ENCODE data around the gene ST6GAL1. TPM values are rescaled to one million over a fixed set of nuclear protein-coding genes. Genes with fewer than 3 reads are reported as not detected.

ST6GAL1 gene
- total and polyA plus RNA-seq, 2 experiments from 2014 or later: 17.6 to 65.1 TPM

DNA sequence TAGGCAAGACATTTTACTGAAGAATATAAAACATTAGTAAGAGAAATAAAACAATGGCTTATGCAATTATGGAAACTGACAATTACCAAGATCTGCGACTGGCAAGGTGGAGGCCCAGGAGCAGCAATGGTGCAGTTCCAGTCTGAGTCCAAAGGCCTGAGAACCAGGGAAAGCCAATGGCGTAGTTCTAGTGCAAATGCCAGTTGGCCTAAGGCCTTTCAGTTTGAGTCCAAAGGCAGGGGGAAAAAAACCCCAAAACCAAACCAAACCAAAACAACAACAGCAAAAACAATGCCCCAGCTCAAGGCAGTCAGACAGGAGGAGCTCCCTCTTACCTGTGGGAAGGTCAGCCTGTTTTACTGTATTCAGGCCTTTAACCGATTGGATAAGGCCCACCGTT lies 72.6 kb downstream of the ST6GAL1 start (continued):
- no peak for TF ChIP-seq REST (IDR thresholded peaks at IDR 0.05; ENCODE audit: unreplicated experiment)

- Mint-ChIP-seq H3K27ac (peak overlapping the region; percentile 72; the same call in 1 of the 2 replicates), H3K9me3 (no peaks in the 10 kb centered on the region)
Observed at GRCh38 chr3:187005827-187006481, 75.6 kb downstream of the ST6GAL1 start.

More at GRCh38 chr3:187005827-187006481, 75.6 kb downstream of the ST6GAL1 start:
- H3K4me2 ChIP-seq: no peak overlapping the region
- no peak overlapping the region for H2AFZ ChIP-seq
- Mint-ChIP-seq H3K27me3 (ENCODE audit: insufficient read depth, low read depth, poor library complexity) (peaks cover 2% of the 10 kb centered on the region), H3K36me3 (ENCODE audit: low read depth) (peaks cover 41% of the 10 kb centered on the region), H3K4me1 (peaks cover 23% of the 10 kb centered on the region), H3K4me3 (no peak overlapping the region)
- peaks cover 35% of the 10 kb centered on the region for H3K79me2 ChIP-seq (replicated peaks; ENCODE audit: insufficient read depth)
- H3F3A ChIP-seq (replicated peaks; ENCODE audit: low read depth): no peaks in the 10 kb centered on the region
- no peaks in the 10 kb centered on the region for H4K20me1 ChIP-seq (replicated peaks; ENCODE audit: insufficient read depth)
- no peak overlapping the region for H3K4me3 ChIP-seq
- no peak for ATAC-seq
- TF ChIP-seq EZH2 (IDR thresholded peaks at IDR 0.05; ENCODE audit: low read depth, unreplicated experiment): no peak
- no peak for TF ChIP-seq ZNF462 (CRISPR knock-in tag; IDR thresholded peaks at IDR 0.05)
- TF ChIP-seq JUNB (IDR thresholded peaks at IDR 0.05; ENCODE audit: unreplicated experiment): no peak
- TF ChIP-seq, protein P1, sequence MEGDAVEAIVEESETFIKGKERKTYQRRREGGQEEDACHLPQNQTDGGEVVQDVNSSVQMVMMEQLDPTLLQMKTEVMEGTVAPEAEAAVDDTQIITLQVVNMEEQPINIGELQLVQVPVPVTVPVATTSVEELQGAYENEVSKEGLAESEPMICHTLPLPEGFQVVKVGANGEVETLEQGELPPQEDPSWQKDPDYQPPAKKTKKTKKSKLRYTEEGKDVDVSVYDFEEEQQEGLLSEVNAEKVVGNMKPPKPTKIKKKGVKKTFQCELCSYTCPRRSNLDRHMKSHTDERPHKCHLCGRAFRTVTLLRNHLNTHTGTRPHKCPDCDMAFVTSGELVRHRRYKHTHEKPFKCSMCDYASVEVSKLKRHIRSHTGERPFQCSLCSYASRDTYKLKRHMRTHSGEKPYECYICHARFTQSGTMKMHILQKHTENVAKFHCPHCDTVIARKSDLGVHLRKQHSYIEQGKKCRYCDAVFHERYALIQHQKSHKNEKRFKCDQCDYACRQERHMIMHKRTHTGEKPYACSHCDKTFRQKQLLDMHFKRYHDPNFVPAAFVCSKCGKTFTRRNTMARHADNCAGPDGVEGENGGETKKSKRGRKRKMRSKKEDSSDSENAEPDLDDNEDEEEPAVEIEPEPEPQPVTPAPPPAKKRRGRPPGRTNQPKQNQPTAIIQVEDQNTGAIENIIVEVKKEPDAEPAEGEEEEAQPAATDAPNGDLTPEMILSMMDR (conservative IDR thresholded peaks at IDR 0.05; ENCODE audit: low read depth in 2 of 2): no peak
- TF ChIP-seq REST (IDR thresholded peaks at IDR 0.05; ENCODE audit: unreplicated experiment): no peak
- TF ChIP-seq EZH2phosphoT487 (IDR thresholded peaks at IDR 0.05; ENCODE audit: unreplicated experiment): no peak
- no peaks in the 10 kb centered on the region for H3K36me3 ChIP-seq (ENCODE audit: insufficient read depth)
- H3K27me3 ChIP-seq (ENCODE audit: insufficient read depth): no peaks in the 10 kb centered on the region
- no peaks in the 10 kb centered on the region for H3K9me2 ChIP-seq (ENCODE audit: insufficient read depth)
- H3K27ac ChIP-seq (ENCODE audit: low read depth): no peak overlapping the region; the same call in 1 of the 2 replicates
- H3K4me1 ChIP-seq (ENCODE audit: insufficient read depth): peaks cover 4% of the 10 kb centered on the region; the same call in 1 of the 2 replicates
- no peak for DNase-seq (ENCODE audit: low spot score)
